ENCODE measurements around the gene PCK2.

PCK2 gene

DNA sequence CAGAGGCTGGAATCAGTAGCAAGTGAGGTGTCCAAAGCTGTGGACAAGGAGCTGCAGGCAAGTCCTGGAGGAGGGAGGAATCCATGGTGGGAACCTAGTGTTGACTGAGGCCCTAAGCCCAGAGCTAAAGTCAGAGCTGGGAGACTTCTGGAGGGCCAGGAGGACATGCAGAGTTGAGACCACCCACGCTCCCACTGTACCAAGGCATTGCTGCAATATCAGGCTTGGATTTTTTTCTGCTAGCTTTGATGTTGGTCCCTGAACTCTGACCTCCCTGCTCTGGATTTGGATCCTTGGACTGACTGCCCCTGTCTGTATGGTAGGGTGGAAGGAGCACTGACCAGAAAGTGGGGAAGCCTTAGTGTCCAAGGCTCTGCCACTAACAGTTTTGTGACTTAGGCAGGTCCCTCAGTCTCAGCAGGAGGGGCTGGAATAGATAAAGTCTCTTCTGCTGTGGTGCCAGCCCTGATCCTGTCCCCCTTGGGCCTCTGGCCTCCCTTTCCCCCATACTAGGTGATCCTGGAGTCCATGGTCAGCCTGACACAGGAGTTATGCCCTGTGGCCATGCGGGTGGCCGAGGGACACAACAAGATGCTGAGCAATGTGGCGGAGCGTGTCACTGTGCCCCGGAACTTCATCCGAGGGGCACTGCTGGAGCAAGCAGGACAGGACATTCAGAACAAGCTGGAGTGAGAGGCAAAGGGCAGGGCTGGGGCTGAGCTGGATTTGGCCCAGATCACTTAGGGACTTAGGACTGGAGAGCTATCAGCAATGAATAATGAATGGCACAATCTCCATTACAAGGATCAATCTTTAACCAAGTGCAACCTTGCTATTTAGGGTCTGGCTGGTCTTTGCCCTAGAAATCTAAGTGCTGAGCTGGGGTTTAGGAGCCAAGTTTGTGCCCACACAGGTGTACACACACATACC, 32.9 kb upstream of the PCK2 start:
- DNase-seq (ENCODE audit: low read depth), result no peak

DNA sequence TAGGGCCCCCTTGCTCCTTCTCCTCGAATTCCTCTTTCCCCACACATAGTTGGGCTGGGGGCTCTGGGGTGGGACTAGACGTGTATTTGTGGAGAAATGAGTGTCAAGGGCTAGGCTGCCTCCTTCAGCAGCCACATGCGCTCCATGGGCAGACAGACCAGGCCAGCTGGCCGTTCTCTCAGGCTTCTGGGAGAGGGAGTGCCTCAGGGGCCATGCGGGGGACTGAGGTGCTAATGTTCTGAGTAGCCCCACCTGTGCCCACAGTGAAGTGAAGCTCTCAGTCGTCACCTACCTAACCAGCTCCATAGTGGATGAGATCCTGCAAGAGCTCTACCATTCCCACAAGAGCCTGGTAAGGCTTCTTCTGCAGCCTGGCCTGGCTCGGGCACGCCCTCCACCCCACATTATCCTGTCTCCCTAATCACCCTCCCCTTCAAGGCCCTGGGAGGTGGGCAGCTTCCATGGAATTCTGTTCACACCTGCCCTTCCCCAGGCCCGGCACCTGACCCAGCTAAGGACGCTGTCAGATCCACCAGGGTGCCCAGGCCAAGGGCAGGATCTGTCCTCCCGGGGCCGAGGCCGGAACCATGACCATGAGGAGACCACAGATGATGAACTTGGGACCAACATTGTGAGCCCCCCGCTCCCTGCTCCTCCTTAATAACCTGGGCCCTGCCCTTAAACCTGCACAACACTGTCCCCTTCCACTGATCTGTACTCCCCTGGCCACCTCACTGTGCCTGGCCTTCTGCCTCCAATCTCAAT, 31.7 kb upstream of the PCK2 start:
- DNase-seq (ENCODE audit: low read depth), result no peak

DNA sequence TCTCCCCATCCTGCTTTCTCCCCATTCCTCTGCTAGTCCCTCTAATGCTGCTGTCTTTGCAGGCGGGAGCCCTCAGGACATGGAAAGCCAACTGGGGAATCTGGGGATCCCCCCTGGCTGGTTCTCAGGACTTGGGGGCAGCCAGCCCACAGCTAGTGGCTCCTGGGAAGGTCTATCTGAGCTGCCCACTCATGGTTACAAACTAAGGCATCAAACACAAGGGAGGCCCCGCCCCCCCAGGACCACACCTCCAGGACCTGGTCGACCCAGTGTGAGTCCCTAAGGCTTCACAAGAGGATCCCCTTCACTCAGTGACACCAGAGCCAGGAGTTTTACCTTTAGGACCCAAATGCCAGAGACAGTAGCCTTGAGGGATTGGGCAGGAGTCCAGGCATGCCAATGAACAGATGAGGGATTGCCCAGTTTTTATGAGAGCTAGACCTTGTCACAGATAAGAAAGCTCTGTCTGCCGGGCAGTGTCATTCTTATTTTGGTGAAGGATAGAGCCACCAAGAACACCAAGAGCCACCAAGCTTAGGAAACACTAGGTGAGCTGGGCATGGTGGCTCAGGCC, 30.8 kb upstream of the PCK2 start:
- no peak for DNase-seq (ENCODE audit: low read depth)

DNA sequence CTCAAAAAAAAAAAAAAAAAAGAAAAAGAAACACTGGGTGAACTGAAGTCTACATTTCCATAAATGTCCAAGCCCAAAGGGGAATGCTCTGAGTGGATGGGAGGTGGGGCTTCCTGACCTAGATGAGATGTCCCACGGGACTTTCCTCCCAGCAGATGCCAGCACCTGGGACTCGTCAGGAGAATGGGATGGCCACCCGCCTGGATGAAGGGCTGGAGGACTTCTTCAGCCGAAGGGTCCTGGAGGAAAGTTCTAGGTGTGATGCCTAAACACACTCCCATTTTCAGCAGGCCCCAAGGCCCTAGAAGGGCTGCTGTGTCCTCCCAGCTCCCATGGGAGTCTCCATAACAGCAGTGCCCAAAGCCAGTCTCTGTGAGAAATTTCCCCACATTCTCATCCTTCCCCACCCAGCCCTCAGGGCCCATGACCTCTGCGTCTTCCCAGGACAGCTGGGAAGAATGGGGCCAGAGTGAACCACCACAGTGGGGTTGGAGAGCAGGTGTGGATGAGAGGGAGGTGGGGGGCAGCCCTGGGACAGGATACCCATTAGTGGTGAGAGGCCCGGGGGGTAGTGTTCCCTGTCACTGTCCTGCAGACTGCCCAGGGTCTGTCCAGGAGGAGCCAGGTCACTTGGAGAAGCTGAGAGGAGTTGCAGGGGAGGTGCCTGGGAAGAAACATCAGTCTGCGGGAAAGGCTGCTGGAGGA, 29.9 kb upstream of the PCK2 start:
- no peak for DNase-seq (ENCODE audit: low read depth)

DNA sequence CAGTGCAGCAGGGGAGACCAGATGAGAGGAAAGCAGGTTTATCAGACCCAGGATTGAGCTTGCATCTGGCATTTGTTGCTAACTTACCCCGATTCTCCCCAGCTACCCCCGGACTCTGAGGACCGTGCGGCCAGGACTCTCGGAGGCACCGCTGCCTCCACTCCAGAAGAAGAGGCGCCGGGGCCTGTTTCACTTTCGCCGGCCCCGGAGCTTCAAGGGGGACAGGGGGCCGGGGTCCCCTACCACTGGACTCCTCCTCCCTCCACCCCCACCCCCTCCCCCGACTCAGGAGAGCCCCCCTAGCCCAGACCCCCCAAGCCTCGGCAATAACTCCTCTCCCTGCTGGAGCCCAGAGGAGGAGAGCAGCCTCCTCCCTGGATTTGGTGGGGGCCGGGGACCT, 29.3 kb upstream of the PCK2 start:
- DNase-seq (ENCODE audit: low read depth), result no peak

DNA sequence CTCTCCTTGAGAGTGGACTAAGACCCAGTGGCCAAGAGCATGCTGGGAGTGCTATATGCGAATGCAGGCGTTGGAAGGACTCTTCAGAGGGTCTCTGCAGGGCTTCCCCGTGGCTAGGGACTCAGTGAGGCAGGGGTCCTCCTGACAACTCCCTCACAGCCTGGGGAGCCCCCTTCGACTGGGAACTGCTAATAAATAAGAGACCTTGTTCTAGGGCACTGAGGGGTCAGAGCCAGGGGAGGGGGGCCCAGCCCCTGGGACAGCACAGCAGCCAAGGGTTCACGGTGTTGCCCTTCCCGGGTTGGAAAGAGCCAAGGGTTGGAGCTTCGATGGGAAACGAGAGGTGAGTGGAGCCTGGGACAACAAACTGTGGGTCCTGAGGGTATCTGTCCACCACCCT, 28.7 kb upstream of the PCK2 start:
- no peak for DNase-seq (ENCODE audit: low read depth)

DNA sequence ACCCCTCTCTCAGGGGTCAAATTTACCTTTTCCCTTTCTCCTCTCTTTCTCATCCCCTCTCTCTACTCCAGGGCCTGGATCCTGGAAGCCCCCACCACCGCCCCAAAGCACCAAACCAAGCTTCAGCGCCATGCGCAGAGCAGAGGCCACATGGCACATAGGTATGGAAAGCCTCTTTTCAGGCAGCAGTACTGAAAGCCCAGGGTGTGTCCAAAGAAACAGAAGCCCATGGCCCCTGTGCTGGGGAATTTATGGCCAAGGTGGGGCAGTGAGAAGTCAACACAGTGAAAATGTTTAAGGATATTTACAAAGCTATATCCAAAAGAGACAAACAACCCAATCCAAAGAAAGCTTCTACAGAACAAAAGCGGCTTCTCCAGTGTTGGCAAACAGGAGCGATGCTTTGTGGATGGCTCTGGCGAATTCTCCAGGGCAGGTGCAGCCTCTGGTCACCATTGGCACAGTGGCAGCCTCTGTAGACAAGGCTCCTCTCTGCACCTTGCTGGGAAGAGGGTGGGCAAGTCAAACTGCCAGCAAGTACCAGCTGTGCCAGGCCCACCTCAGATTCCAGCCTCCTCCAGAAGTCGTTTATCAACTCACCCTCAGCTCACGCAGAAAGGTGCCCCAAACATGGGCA, 27.5 kb upstream of the PCK2 start:
- no peak for DNase-seq (ENCODE audit: low read depth)

DNA sequence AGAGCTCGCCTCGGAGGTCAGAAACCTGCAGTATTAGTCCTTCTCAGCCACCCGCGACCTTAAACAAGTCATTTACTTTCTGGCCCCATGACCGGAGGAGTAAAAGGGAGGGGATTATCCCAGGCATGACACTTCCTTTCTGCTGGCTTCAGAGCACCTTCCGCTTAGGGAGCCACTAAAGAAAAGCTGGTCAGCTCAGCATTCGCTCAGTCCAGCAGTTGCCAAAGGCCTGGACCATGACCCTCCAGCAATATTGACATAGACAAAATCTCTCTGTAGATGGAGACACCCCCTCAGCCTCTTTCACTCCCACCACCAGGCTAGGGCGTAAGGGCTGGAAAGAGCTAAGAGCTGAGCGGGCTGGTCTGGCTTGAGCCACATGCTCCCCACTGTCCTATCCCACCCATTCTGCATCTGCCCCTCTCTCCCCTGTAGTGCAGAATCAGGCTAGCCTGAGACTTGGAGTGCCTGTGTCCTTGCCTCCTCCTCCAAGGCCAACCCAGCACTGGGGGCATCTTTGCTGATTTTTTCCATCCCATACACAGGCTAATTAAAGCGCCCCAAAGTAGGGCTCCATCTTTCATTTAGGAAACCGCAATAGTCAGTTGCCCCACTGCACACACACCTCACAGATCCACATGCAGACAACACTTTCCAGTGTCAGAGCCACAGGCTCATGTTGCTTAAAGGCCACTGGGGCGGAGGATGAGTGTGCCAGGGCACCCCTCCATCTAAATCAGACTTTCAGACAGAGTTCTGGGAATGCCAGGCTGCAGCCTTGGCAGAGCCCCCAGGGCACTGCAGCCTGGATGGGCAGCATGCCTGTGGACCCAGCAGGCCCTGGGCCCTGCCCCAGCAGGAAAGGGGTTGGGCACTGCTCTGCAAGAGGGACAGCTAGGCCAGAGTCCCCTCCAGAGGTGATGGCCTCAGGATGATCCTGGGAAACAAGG, 26.7 kb upstream of the PCK2 start:
- no peak for DNase-seq (ENCODE audit: low read depth)

DNA sequence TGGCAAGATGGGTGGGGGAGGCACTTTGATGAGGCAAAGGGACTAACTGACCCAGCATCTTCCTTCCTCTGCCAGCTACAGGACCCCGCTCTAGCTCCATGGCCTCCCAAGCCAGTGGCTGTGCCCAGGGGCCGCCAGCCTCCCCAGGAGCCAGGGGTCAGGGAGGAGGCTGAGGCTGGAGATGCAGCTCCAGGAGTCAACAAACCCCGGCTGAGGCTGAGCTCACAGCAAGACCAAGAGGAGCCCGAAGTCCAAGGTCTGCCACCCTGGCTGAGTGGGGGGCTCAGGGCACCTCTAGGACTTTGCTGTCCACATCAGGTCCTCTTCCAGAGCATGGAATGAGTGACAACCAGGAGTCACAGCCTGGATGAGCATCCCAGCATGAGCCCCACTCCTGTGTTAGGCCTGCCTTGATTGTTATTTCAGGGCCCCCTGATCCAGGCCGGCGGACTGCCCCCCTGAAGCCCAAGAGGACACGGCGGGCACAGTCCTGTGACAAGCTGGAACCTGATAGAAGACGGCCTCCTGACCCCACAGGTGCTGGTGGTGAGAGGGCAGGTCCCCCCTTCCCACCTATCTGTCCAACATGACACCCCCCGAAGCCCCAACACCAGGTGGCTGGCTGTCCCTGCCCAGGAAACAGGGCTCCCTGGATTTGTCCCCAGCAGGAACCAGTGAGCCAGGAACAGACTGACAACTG, 25.2 kb upstream of the PCK2 start:
- no peak for DNase-seq (ENCODE audit: low read depth)

DNA sequence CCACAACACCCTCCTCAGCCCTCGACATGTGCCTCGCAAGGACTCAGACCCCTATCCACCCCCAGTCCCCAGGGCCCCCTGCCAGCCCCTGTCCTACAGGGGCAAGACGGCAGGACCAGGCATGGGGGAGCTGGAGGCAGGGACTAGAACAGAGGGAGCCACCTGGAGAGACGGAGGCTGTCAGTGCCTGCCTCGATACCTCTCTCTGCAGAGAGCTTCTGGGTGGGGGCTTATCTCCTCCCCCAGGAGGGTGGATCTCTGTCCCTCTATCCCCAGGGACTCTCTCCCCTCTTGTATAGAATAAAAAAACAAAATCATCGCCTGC, 24.7 kb upstream of the PCK2 start:
- DNase-seq (ENCODE audit: low read depth), result no peak

DNA sequence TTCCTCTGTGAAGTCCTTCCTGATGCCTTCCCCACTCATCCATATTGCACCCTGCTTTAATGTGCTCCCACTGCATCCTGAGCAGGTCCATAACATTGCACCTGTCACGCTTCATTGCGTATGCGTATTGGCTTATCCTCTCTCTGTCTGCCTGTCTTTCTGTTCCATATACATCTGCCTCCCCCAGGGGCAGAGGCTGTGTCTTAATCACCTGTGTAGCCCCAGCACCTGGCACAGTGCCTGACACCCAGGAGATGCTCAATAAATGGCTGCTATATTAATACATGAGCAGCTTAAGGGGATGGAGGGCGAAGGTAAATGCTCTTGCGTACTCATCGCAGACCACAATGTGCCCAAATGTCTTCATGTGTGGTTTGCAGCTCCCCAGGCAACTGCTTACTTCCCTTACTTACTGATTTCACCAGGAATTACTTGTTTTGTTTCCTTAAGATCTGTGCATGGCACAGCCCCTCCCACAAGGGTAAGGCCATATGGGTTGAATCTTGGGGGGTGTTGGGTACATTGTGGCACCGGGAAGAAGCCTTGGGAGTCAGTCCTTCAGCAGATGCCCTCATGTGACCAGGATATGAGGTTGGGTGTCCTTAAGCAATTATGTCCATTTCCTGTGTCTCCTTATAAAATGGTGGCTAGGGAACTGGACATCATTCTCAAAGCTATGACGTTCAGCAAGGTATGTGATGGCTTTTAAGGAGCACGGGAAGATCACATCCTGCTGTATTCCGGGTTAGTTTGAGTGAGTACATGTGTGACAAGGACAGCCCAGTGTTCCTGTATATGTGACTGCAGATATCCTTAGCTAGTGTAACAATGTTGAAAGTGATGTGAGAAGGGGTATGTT, 23.6 kb upstream of the PCK2 start:
- no peak for DNase-seq (ENCODE audit: low read depth)

DNA sequence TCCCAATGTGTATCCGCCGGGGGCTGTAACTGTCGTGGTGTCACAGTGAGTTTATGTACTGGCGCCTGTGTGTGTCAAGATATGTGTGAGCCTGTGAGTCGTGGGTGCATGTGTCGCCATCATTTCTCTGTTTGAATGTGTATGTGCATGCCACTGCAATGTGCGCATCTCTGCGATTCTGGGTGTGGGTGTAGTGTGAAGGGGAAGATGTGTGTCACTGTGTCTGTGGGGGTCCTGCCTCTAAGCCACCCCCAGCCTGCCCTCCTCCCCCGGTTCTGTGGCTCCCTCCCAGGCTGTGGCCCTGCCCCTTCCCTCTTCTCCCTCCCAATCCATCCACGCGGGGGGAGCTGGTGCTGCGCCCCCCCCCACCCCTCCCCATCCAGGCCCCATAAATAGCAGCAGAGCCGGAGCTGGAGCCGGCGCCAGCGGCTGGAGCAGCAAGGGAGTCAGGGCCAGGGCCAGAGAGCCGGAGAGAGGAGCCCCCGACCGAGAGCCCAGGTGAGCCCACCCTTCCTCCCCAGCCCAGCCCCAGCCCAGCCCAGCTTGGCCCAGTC, 22.9 kb upstream of the PCK2 start, which contains the start of gene CPNE6:
CPNE6 (plus strand) TSS at position 419 of the 554 bp plus-strand sequence. CDS start 1,375 bp downstream, outside the sequence.
- DNase-seq (ENCODE audit: low read depth), result no peak

DNA sequence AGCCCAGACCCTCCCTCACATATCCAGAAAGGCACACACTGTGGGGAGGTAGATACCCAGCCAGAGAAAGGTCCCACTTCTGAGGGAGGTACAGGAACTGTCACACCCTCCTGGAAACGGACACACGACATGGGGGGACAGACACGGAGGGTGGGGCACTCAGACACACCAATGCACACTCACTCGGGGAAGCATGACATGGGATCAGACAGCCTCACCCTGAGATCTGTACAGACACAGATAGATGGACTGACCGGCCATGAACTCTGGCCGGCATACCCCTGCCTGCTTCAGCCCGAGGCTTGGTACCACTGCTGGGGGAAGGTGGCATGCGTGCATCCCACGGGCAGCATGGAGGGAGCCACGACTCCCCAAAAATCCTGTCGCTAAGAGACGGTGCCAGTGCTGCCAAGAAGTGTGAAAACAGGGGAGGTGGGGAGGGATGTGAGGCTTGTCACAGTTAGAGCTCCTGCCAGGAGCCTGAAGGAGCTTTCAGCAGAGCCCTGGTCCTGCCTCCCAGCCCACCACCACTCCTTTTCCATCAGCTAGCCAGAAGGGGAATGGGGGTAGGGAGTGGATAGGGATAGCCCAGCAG, 22.2 kb upstream of the PCK2 start:
- no peak for DNase-seq (ENCODE audit: low read depth)

DNA sequence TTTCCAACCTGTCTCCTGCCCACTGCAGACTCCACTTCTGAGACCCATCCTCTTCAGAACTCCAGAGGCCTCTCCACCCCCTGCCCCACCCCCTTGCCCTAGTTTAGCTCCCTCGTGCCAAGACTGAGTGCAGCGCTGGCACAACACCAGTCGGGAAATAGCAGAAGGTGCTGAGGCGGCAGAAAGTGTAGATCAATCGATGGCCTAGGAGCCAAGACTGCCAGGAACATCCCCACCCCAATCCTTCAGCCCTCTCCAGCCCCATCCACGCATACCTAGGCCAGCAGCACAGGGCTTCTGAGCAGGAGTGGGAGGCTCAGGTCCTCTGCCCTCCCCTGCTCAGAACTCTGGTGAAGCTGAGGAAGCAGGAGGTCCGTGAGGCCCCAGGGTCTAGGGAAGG, 21.7 kb upstream of the PCK2 start:
- DNase-seq (ENCODE audit: low read depth), result no peak

DNA sequence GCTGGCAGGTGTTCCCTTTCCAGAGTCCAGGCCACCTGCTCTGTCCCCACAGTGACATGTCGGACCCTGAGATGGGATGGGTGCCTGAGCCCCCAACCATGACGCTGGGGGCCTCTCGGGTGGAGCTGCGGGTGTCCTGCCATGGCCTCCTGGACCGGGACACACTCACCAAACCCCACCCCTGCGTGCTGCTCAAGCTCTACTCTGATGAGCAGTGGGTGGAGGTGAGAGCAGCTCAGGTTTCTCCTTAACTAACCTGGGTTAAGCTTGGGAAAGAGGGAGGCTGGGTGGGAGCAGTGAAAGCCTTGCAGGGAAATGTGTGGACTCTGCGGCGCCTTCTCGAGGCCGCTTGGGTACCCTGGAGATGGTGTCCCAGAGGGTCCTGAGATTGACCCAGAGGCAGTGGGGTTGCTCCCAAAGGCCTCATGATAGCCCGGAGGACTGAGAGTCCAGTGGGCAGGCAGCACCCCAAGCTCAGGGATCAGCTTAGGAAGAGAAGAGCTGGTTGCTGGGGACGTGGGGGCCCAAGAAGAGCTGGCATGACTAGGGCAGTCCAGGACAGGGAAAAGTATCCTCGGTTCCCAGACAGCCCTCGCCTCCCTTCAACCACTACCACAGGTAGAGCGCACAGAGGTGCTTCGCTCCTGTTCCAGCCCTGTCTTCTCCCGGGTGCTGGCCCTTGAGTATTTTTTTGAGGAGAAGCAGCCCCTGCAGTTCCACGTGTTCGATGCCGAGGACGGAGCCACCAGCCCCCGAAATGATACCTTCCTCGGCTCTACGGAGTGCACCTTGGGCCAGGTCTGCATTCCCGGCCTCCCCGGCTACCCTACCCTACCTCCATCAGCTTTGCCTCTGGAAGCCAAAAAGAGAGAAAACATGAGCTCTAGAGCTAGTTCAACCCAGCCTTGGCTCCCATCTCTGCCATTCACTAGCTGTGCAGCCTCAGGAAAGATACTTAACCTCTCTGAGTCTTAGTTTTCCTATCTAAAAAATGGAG, 20.9 kb upstream of the PCK2 start:
- DNase-seq (ENCODE audit: low read depth), result no peak

DNA sequence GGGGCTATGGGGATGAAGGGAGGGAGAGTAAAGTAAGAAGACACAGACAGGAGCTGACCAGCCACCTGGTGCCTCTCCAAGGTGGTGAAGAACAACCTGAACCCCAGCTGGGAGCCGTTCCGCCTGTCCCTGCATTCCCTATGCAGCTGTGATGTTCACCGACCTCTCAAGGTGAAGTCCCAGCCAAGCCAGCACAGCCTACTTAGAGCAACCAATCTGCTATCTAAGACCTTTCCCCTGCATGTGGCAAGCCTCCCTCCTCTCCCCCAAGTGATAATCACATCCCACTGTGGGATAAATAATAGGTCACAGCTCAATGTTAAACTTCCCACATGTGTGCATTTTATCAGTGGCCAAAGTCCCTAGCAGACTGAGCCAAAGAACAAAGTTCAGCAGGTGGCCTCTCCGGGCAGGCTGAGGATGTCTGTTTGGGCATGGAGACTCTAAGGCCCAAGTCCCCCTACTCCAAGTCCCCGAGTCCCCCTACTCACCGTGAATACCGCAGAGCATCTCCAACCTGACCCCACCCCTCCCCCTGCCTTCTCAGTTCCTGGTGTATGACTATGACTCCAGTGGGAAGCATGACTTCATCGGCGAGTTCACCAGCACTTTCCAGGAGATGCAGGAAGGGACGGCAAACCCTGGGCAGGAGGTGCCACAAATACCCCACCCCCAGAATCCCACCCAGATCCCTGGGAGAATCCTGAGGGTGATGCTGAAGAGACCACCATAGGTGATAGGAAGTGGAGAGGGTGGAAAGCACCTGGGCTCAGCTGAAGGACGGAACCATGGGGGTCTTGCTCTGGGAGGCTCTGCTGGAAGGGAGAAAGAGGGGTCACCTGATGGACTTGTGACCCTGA, 19.3 kb upstream of the PCK2 start:
- DNase-seq (ENCODE audit: low read depth), result no peak

Measured in activated gamma-delta T cell treated with anti-CD3 and anti-CD28 coated beads, Interleukin-2, amount 50 U/mL, for 16 hours (primary cell).